SK-N-SH treated with all-trans-retinoic acid at 6 μM for 48 hours (cell line): Measurements from ENCODE around the gene AGAP1.
A peak's percentile ranks its signal among the peaks of the same experiment; 100 is the strongest.

Experiments used
- ATAC-seq: fragments of 200-7000 bp; cut with Tn5 transposase; 3 replicates; pipeline ENCODE4 v1.9.1; 2020; ENCODE audit warnings: mild to moderate bottlenecking, moderate library complexity
- CREB5 ChIP-seq: fragments of 250-450 bp; sonication (Bioruptor Pico); IDR thresholded peaks from 2 replicates; pipeline ENCODE4 v1.5.1; 2020; ENCODE audit warnings: low read depth, mild to moderate bottlenecking, moderate library complexity
- CSDC2 ChIP-seq: fragments of 250-450 bp; sonication (Bioruptor Pico); IDR thresholded peaks from 2 replicates; pipeline ENCODE4 v1.5.0; 2020; ENCODE audit warnings: mild to moderate bottlenecking, moderate library complexity
- CSRNP3 ChIP-seq: fragments of 250-450 bp; sonication (Bioruptor Pico); IDR thresholded peaks from 2 replicates; pipeline ENCODE4 v1.5.1; 2021; ENCODE audit warnings: mild to moderate bottlenecking, moderate library complexity
- ESRRG ChIP-seq: fragments of 250-450 bp; sonication (Bioruptor Pico); IDR thresholded peaks from 2 replicates; pipeline ENCODE4 v1.6.1; 2021; ENCODE audit warnings: mild to moderate bottlenecking
- GLIS3 ChIP-seq: fragments of 250-450 bp; sonication (Bioruptor Pico); IDR thresholded peaks from 2 replicates; pipeline ENCODE4 v1.5.0; 2020; ENCODE audit warnings: mild to moderate bottlenecking, moderate library complexity
- ISL1 ChIP-seq: fragments of 250-450 bp; sonication (Bioruptor Pico); IDR thresholded peaks from 2 replicates; pipeline ENCODE4 v2.1.2; 2022; ENCODE audit warnings: mild to moderate bottlenecking, moderate library complexity
- OSR1 ChIP-seq: fragments of 250-450 bp; sonication (Bioruptor Pico); IDR thresholded peaks from 2 replicates; pipeline ENCODE4 v1.8.0; 2022; ENCODE audit warnings: moderate library complexity, mild to moderate bottlenecking, inconsistent platforms
- PATZ1 ChIP-seq: fragments of 250-450 bp; sonication (Bioruptor Pico); IDR thresholded peaks from 2 replicates; pipeline ENCODE4 v1.8.0; 2020; ENCODE audit warnings: mild to moderate bottlenecking, moderate library complexity, borderline replicate concordance
- PPARA ChIP-seq: fragments of 250-450 bp; sonication (Bioruptor Pico); IDR thresholded peaks from 2 replicates; pipeline ENCODE4 v1.5.0; 2020; ENCODE audit warnings: mild to moderate bottlenecking, borderline replicate concordance
- RARB ChIP-seq: fragments of 250-450 bp; sonication (Bioruptor Pico); IDR thresholded peaks from 2 replicates; pipeline ENCODE4 v1.8.0; 2021; ENCODE audit warnings: mild to moderate bottlenecking, moderate library complexity
- SNAI2 ChIP-seq: fragments of 250-450 bp; sonication (Bioruptor Pico); IDR thresholded peaks from 2 replicates; pipeline ENCODE4 v1.5.0; 2020; ENCODE audit warnings: mild to moderate bottlenecking, moderate library complexity
- TCF4 ChIP-seq: fragments of 250-450 bp; sonication (Bioruptor Pico); IDR thresholded peaks from 2 replicates; pipeline ENCODE4 v1.8.0; 2021; ENCODE audit warnings: mild to moderate bottlenecking, moderate library complexity, borderline replicate concordance
- TOX ChIP-seq: fragments of 250-450 bp; sonication (Bioruptor Pico); IDR thresholded peaks from 2 replicates; pipeline ENCODE4 v1.8.0; 2021; ENCODE audit warnings: mild to moderate bottlenecking, moderate library complexity, borderline replicate concordance
- TSHZ2 ChIP-seq: fragments of 250-450 bp; sonication (Bioruptor Pico); IDR thresholded peaks from 2 replicates; pipeline ENCODE4 v1.5.0; 2020; ENCODE audit warnings: mild to moderate bottlenecking, moderate library complexity
- ZFP3 ChIP-seq: fragments of 250-450 bp; sonication (Bioruptor Pico); IDR thresholded peaks from 2 replicates; pipeline ENCODE4 v1.5.0; 2020; ENCODE audit warnings: mild to moderate bottlenecking, moderate library complexity
- ZFP30 ChIP-seq: fragments of 450-650 bp; formaldehyde crosslinking; IDR thresholded peaks from 2 replicates; pipeline ENCODE4 v1.5.0; 2022; ENCODE audit warnings: mild to moderate bottlenecking, moderate library complexity
- ZNF565 ChIP-seq: fragments of 450-650 bp; formaldehyde crosslinking; conservative IDR thresholded peaks from 2 replicates; pipeline ENCODE4 v1.5.0; 2020; ENCODE audit warnings: low read depth, mild to moderate bottlenecking, moderate library complexity
- ZNF70 ChIP-seq: fragments of 450-650 bp; formaldehyde crosslinking; IDR thresholded peaks from 2 replicates; pipeline ENCODE4 v1.5.0; 2020; ENCODE audit warnings: mild to moderate bottlenecking, moderate library complexity
- ZNF8 ChIP-seq: fragments of 450-650 bp; formaldehyde crosslinking; IDR thresholded peaks from 2 replicates; pipeline ENCODE4 v1.5.0; 2020; ENCODE audit warnings: mild to moderate bottlenecking, moderate library complexity

Gene AGAP1

GRCh38 chr2:236086403-236086970 lies 592.6 kb downstream of the AGAP1 start:
- no peak for ATAC-seq
- TF ChIP-seq TOX (CRISPR knock-in tag) (no peak), CSDC2 (CRISPR knock-in tag) (no peak), ZFP30 (CRISPR knock-in tag) (no peak), OSR1 (CRISPR knock-in tag) (no peak), ZNF8 (no peak), RARB (no peak), ESRRG (CRISPR knock-in tag) (no peak), CSRNP3 (CRISPR knock-in tag) (no peak)

GRCh38 chr2:236086971-236087465 lies 593.2 kb downstream of the AGAP1 start:
- ATAC-seq = no peak

GRCh38 chr2:236088368-236089057 lies 594.7 kb downstream of the AGAP1 start:
- no peak for TF ChIP-seq ZNF565
- no peak for TF ChIP-seq ESRRG (CRISPR knock-in tag)
- no peak for TF ChIP-seq SNAI2 (CRISPR knock-in tag)
- no peak for TF ChIP-seq PPARA (CRISPR knock-in tag)
- TF ChIP-seq ISL1 = no peak
- no peak for TF ChIP-seq RARB
- no peak for TF ChIP-seq ZFP3 (CRISPR knock-in tag)
- TF ChIP-seq TCF4 (CRISPR knock-in tag) = no peak
- TF ChIP-seq CREB5 = no peak
- no peak for TF ChIP-seq CSRNP3 (CRISPR knock-in tag)
- TF ChIP-seq PATZ1 (CRISPR knock-in tag) = no peak
- TF ChIP-seq GLIS3 = no peak
- TF ChIP-seq TSHZ2 (CRISPR knock-in tag) = no peak
- no peak for TF ChIP-seq ZNF70 (CRISPR knock-in tag)
- TF ChIP-seq TOX (CRISPR knock-in tag) = no peak
- TF ChIP-seq ZFP30 (CRISPR knock-in tag) = no peak
- no peak for ATAC-seq

More at GRCh38 chr2:236086971-236087465, 593.2 kb downstream of the AGAP1 start:
- TF ChIP-seq ZNF70 (CRISPR knock-in tag) (peak; percentile 75; the same call in 1 of the 2 replicates), ZNF8 (no peak), ISL1 (peak; percentile 17)
- TF ChIP-seq, all 23 proteins: peak for 2
